ENCODE results near the gene ZSWIM6. TPM values are rescaled to one million over a fixed set of nuclear protein-coding genes. Genes with fewer than 3 reads are reported as not detected.

ZSWIM6 gene
- total RNA-seq, 6 experiments from 2014 or later = 9.7 to 13.5 (median 11.7) TPM

DNA sequence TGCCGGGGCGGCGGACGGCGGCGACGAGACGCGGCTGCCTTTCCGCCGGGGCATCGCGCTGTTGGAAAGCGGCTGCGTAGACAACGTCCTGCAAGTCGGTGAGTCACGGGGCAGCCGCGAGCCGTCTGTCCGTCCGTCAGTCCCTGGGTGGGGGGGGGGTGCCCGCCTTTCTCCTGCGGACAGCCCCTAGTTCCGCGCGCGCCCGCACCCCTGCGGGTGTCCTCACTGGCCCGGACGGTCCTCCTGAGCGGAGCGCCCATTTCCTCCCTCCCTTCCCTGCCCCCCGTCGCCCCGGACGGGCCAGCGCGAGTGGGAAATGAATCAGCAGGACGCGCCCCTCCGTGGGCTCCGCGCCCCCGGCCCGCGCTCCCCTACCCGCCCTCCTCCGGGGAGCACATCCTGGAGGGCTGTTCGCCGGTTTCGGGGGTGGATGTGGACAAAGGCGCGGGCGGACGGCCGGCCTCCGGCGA, 828 bp downstream of the ZSWIM6 start:
- TF ChIP-seq, protein P1, sequence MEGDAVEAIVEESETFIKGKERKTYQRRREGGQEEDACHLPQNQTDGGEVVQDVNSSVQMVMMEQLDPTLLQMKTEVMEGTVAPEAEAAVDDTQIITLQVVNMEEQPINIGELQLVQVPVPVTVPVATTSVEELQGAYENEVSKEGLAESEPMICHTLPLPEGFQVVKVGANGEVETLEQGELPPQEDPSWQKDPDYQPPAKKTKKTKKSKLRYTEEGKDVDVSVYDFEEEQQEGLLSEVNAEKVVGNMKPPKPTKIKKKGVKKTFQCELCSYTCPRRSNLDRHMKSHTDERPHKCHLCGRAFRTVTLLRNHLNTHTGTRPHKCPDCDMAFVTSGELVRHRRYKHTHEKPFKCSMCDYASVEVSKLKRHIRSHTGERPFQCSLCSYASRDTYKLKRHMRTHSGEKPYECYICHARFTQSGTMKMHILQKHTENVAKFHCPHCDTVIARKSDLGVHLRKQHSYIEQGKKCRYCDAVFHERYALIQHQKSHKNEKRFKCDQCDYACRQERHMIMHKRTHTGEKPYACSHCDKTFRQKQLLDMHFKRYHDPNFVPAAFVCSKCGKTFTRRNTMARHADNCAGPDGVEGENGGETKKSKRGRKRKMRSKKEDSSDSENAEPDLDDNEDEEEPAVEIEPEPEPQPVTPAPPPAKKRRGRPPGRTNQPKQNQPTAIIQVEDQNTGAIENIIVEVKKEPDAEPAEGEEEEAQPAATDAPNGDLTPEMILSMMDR (IDR thresholded peaks at IDR 0.05) = peak; percentile 12; the same call in 1 of the 2 replicates
- Mint-ChIP-seq H3K9me3 (no peaks in the 10 kb centered on the region), H3K27ac (peak overlapping the region; percentile 75), H3K4me3 (peak overlapping the region; percentile 92), H3K27me3 (ENCODE audit: insufficient read depth) (no peaks in the 10 kb centered on the region; the same call in 1 of the 2 replicates), H3K4me1 (ENCODE audit: low read depth) (peaks cover 51% of the 10 kb centered on the region), H3K36me3 (ENCODE audit: low read depth) (peaks cover 22% of the 10 kb centered on the region)
- DNase-seq = peak; percentile 52

DNA sequence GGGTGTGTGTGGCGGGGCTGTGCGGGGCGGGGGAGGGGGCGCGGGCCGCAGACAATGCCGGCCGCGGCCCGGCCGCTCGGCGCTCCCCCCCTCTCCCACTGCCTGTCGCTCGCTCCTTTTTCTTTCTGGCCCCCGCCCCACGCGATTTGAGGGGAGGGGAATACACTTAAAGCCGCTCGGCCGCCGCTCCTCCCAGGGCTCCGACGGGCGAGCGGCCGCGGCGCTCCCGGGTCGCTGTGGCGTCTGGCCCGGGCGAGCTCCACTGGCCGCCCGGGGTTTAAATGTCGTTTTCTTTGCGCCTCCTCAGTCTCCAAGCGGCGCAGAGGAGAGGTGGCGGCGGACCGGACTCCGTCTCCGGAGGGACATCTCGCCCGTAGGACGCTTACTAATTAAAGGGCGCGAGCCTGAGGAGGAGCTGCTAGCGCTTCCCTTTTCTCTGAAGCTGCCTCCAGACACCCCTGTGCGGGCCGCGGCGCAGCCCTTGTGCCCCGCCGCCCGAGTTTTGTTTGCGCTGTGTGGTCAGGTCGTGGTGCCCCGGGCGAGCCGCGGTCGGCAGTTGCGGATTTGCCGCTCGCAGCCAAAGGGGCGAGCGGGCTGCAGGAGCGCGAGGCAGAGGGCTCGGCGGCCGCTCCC, 1.4 kb downstream of the ZSWIM6 start:
- no peak for DNase-seq

DNA sequence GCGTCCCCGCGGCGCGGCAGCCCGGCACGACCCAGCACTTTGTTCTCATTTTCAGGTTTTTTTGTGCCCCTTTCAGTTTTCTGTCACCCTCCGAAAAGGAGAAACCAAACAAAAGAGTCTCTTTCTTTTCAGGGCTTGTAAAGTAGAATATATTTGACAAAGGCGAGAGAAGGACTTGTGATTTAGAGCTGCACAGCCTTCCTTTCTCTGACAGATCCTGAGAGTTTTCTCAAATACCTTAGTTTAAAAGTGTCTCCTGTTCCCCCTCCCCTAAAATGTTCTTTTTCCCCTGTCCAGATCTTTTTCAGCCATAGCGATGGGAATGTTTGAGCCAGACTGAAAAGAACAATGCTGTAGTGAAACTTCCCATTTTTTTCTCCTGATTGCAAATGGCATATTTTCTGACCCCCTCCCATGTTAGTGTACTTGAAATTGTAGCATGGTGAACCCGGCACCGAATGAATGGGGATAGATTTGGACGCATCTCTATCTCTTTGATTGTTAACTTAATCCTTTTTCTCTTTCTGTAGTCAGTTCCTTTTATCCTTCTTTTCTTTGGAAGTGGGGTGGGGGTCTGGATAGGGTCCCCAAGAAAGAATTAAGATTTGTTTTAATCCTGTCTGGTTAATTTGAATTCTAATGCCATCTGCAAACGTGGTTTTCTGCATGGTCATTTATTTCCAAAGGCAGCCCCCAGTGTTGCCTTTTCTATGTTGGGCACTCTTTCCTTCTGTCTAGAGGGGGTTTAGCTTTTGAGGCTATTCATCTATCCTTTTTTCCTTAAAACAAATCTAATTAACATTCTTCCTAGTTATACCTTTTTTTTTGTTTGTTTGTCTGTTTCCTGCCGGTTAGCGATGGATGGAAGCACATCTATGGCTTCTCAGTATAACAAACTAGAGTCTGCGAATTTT, 2.2 kb downstream of the ZSWIM6 start:
- H3K9me3 Mint-ChIP-seq = no peaks in the 10 kb centered on the region
- H3K4me3 Mint-ChIP-seq = peak overlapping the region; percentile 92
- peaks cover 1% of the 10 kb centered on the region; the same call in 1 of the 2 replicates for H3K27me3 Mint-ChIP-seq (ENCODE audit: insufficient read depth)
- DNase-seq = no peak
- peak overlapping the region; percentile 61 for H3K27ac Mint-ChIP-seq
- H3K4me1 Mint-ChIP-seq (ENCODE audit: low read depth) = peaks cover 50% of the 10 kb centered on the region
- TF ChIP-seq, protein P1 (IDR thresholded peaks at IDR 0.05) = no peak
- H3K36me3 Mint-ChIP-seq (ENCODE audit: low read depth) = peaks cover 22% of the 10 kb centered on the region

More for the DNA sequence above, 1.4 kb downstream of the ZSWIM6 start:
- peaks cover 51% of the 10 kb centered on the region for H3K4me1 Mint-ChIP-seq (ENCODE audit: low read depth)
- peak overlapping the region; percentile 61 for H3K27ac Mint-ChIP-seq
- peaks cover under 1% of the 10 kb centered on the region; the same call in 1 of the 2 replicates for H3K27me3 Mint-ChIP-seq (ENCODE audit: insufficient read depth)
- TF ChIP-seq, protein P1 (IDR thresholded peaks at IDR 0.05) = no peak
- H3K9me3 Mint-ChIP-seq = no peaks in the 10 kb centered on the region
- H3K36me3 Mint-ChIP-seq (ENCODE audit: low read depth) = peaks cover 22% of the 10 kb centered on the region
- H3K4me3 Mint-ChIP-seq = peak overlapping the region; percentile 92

DNA sequence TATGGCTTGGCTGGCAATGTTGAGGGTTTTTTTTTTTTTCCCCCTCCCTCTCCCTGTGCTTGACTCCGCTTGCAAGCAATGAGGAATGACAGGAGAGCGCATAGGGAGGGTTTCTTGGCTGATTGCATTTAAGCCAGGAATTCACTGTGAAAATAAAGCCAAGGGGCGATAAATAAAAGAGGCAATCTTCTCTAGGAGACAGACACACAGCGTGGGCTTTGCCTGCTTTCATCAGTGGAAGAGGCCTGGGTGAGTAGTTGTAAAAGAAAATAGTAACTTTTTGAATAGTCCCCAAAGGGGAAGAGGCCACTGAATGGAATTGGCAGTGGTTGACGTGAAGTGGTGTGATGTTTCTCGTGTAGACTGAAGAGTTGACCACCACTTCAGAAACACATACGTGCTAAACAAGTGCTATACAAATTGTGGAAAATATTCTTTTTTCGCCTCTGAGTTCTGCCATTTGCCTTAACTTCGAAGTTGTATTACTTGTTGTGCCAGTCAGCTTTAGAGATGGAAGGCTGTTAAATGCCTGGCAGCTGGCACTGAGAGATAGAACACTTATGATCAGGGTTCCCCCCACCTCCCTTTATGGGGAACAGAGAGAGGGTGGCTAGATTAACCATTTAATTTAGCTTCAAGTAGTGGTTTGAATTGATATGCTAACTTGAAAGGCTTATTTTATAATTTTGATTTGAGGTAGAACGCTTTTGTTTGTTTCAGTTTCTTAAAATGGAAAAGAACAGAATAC, 3.0 kb downstream of the ZSWIM6 start:
- peak; percentile 35 for DNase-seq
- Mint-ChIP-seq H3K36me3 (ENCODE audit: low read depth) (peaks cover 22% of the 10 kb centered on the region), H3K27ac (peak overlapping the region; percentile 61), H3K9me3 (no peaks in the 10 kb centered on the region), H3K27me3 (ENCODE audit: insufficient read depth) (peaks cover 1% of the 10 kb centered on the region; the same call in 1 of the 2 replicates), H3K4me1 (ENCODE audit: low read depth) (peaks cover 47% of the 10 kb centered on the region), H3K4me3 (peak overlapping the region; percentile 92)
- TF ChIP-seq, protein P1 (IDR thresholded peaks at IDR 0.05) = no peak

DNA sequence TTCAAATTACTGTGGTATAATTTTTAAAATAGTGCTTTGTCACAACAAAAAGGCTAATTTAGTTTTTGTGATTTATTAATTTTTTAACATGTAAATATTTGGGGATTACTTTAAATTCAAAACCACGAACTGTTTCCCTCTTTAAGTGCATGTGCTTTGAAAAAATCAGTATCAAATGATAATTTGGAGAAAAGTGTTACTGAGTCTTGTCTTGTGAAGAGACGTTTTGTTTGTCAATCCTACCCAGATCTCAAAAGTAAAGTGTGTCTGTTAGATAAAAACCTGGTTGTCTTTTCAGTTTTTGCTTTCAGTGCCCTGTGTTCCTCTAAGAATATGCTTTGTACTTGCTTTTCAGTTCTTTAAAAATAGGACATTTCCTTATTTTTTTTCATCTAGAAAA, 7.7 kb downstream of the ZSWIM6 start:
- TF ChIP-seq, protein P1 (IDR thresholded peaks at IDR 0.05) = no peak
- no peak for DNase-seq
- Mint-ChIP-seq H3K27ac (no peak overlapping the region), H3K36me3 (ENCODE audit: low read depth) (peaks cover 17% of the 10 kb centered on the region), H3K27me3 (ENCODE audit: insufficient read depth) (peaks cover 5% of the 10 kb centered on the region), H3K9me3 (no peaks in the 10 kb centered on the region), H3K4me3 (no peak overlapping the region), H3K4me1 (ENCODE audit: low read depth) (peaks cover 81% of the 10 kb centered on the region)
